Endometrium (tissue), 2 donors: ENCODE data around the gene MLH1.

ENCODE experiments used
- FAIRE-seq: peaks from 2 replicates; lab custom pipeline; 2012; peaks lifted over from hg19 to GRCh38; lab: Jason Lieb, UNC
- donor health status: control.
- donor health status: control.

The MLH1 gene

GRCh38 chr3:36981006-36981405 is 12.3 kb upstream of the MLH1 start:
- no peak for FAIRE-seq

GRCh38 chr3:36988356-36988755 is 5.0 kb upstream of the MLH1 start:
- no peak for FAIRE-seq

- no peak for FAIRE-seq
These were observed 4.3 kb upstream of the MLH1 start for GRCh38 chr3:36989005-36989404.

DNA sequence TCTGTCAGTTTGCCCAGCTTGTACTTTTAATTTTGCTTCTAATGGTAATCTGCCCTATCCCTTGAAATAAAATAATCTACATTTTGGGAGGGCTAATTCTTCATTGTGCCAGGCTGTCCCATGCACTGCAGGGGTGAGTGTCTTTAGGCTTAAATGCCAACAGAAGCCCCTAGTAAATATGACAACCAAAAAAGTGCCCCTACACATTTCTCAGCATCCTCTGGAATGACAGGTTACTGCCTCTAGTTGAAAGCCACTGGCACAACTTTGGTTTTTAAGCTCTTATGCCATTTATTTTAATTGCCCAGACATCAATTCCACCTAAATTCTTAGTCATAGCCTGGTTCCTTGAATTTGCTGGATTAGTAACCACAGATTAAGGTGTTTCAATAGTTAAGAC is 3.8 kb upstream of the MLH1 start:
- no peak for FAIRE-seq

DNA sequence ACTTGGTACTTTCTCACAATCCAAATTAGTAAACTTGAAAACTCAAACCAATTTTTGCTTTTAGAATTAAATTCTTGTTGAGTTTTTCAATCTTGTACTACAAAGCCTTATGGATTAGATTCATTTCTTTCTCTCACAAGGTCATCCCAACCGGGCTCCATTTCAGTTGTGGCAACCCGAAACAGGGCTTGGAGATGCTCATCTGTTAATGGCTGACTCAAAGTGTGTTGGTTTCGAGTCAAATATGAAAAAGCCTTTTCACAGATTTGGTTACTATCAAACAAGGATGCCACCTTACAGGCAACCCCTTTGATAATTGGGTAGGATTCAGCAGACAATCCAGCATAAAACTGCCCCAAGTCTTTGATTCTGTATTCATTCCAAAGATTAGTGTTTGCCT is 2.2 kb upstream of the MLH1 start:
- FAIRE-seq, result no peak

GRCh38 chr3:36991923-36992805 is 1.2 kb upstream of the MLH1 start:
- no peak for FAIRE-seq

- peak; percentile 100 for FAIRE-seq
These were observed 452 bp upstream of the MLH1 start, which contains the start of gene EPM2AIP1 for GRCh38 chr3:36992806-36993325. EPM2AIP1 (minus strand) TSS chr3:36993131; CDS start chr3:36993077, 54 bp downstream.

GRCh38 chr3:37014620-37015019 is 21.3 kb downstream of the MLH1 start:
- no peak for FAIRE-seq

- no peak for FAIRE-seq
These were observed 22.3 kb downstream of the MLH1 start for GRCh38 chr3:37015642-37016041.

DNA sequence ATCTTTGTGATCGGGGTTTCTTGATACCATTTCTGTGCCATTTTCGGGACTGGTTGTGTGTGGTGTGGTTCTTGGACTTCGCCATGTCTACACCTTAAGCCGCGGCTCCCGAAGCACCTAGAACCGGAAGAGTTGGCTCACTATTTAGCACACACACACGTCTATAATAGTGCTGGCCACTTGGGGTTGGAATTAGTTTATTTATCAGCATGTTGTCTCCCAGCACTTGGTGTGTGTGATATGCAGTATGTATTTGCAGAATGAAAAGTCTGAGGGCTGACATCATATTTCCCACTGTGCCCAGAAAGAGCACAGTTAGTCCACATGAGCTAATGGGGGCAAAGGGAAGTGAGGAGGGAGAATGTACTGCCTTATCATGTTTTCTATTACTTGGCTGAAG is 23.6 kb downstream of the MLH1 start:
- FAIRE-seq, result no peak

DNA sequence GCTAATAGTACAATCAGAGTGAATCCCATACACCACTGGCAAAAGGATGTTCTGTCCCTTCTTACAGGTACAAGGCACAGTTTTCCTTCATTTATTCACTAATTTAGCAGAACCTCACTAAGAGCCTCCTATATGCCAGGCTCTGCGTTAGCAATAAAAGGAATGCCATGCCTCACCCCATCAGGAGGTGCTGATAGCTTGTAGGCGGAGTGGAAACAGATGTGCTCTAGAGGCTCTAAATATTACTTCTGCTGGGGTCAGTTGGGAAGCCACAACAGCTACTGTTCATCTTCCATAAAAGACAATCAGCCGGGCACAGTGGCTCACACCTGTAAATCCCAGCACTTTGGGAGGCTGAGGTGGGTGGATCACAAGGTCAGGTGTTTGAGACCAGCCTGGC is 24.4 kb downstream of the MLH1 start:
- FAIRE-seq, result no peak

GRCh38 chr3:37024092-37024491 is 30.8 kb downstream of the MLH1 start:
- no peak for FAIRE-seq

DNA sequence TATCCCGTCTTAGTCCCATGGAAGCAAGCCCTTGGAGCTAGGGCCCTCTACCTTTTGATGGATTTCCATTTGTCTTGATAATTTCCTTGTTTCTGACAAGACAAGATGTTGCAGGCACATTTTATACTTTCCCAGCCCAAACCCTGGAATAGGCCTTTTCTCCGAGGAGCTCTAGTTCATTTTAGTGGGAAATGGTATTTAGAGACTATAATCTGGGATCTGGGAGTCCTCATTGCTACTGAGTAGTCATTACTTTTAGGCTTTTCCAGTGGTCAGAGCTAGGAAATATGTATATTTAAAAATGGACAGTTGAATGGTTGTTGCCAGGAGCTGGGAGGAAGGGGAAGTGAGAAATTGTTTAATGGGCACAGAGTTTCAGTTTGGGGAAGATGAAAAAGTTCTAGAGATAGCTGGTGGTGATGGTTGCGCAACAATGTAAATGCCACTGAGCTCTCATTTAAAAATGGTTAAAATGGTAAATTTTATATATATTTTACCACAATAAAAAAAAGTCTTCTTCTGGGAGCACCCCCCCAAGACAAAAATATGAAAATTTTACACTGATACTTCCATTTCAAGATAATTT is 31.6 kb downstream of the MLH1 start:
- FAIRE-seq, result no peak

- no peak for FAIRE-seq
These were observed 32.4 kb downstream of the MLH1 start for GRCh38 chr3:37025561-37026335.

GRCh38 chr3:37026851-37027250 is 33.5 kb downstream of the MLH1 start:
- FAIRE-seq, result no peak

GRCh38 chr3:37028329-37028728 is 35.0 kb downstream of the MLH1 start:
- no peak for FAIRE-seq

DNA sequence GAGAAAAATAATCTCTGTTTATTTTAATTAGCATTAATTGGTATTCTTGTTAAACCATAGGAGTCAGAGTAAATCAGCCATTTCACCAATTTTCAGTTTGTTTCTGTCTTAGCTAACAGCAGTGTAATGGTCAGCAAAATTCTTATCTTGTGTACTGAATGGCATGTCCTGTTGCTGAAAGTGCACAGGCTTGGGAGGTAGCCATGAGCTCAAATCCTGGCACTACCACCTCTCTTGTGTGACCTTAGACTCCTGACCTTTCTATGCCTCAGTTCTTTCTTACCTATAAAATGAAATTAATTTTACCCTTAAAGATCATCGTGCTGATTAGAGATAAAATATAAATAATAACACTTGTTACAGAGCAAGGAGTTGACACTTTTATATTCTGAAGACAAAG is 35.8 kb downstream of the MLH1 start:
- no peak for FAIRE-seq

DNA sequence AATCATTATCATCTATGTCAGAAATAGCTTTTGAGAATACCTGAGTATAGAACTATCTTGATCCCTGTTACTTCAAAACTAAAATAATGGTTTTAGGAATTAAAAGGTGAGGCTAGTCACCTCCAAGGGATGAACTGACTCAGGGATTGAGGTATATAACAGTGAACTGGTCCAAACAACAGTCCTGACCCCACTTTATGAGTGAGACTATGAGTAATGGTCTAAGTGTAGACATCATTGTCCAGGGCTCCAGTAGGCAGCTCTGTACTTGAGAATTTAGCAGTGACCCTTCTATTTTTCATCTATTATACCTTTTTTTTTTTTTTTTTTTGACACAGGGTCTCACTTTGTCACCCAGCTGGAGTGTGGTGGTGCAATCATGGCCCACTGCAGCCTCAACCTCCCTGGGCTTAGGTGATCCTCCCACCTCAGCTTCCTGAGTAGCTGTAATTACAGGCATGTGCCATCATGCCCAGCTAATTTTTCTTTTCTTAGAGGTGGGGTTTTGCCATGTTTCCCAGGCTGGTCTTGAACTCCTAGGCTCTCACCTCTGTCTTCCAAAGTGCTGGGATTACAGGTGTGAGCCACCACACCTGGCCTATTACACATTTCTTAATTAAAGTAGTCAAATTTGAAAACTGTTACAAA is 36.3 kb downstream of the MLH1 start:
- FAIRE-seq, result no peak

DNA sequence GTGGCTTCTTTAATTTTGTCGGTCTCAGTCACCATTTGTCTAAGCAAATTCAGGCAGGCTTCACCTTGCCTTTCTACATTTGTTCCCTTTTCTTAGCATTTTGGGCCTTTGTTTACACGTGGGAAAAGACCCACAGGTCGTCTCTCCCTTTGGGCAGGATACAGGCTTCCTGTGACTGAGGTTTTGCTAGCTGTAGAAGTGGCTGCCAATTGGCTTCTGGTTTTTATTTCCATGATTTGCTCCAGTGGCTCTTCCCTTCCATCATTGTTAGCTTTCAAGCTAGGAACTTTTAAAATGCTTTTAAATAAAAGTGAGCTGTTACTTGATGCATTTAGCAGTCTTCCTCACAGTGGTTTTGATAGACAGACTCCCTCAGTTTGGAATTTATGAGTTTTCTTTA is 37.3 kb downstream of the MLH1 start:
- no peak for FAIRE-seq

GRCh38 chr3:37031096-37031682 is 37.9 kb downstream of the MLH1 start:
- FAIRE-seq, result no peak

DNA sequence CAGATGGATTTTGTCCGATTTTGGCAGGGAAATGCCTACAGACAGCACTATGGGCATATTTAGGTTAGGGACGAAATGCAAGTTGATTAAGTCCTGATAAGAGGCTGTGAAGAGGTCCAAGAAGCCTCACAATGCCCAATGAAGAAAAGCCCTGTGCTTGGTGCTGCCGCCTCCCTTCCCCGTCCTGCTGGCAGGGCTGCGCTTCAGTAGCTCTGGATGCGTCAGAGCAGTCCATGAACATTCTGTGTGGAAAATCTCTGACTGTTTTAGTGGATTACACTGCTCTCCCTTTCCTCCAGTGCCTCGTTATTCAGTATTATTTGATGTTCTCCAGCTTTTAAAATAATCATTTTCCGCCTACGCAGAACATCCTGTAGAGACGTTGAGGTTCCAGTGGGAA is 39.6 kb downstream of the MLH1 start:
- FAIRE-seq, result no peak

- FAIRE-seq, result no peak
These were observed 44.0 kb downstream of the MLH1 start for GRCh38 chr3:37037352-37037751.
